ENCODE measurements around the gene KCNJ9. TPM values are rescaled to one million over a fixed set of nuclear protein-coding genes. Genes with fewer than 3 reads are reported as not detected.

KCNJ9 gene
- total RNA-seq, 2 experiments from 2014 or later, result not detected

DNA sequence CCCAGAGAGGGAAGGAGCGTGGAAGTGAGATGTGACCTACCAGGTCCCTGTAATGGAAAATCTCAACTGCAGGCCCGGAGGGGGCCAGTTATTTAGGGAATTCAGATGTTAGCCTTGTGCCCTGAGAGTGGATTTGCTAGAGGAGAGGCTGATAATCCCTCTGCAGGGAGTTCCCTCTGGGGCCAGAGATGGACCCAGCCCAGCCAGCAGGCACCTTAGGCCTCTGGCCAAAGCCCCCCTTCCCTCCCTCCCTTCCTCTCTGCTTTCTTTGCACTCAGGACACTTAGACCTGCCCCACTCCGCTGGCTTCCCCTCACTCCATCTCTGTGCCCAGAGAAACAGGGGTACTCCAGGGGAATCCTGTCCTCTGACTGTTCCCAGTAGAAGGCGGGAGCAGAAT, 32.7 kb downstream of the KCNJ9 start:
- peaks cover 20% of the 10 kb centered on the region for H3K27me3 Mint-ChIP-seq
- H3K4me3 ChIP-seq (ENCODE audit: low read length), result no peak overlapping the region
- no peaks in the 10 kb centered on the region for H3K4me1 ChIP-seq (ENCODE audit: insufficient read depth, low read length)
- TF ChIP-seq, protein P1, sequence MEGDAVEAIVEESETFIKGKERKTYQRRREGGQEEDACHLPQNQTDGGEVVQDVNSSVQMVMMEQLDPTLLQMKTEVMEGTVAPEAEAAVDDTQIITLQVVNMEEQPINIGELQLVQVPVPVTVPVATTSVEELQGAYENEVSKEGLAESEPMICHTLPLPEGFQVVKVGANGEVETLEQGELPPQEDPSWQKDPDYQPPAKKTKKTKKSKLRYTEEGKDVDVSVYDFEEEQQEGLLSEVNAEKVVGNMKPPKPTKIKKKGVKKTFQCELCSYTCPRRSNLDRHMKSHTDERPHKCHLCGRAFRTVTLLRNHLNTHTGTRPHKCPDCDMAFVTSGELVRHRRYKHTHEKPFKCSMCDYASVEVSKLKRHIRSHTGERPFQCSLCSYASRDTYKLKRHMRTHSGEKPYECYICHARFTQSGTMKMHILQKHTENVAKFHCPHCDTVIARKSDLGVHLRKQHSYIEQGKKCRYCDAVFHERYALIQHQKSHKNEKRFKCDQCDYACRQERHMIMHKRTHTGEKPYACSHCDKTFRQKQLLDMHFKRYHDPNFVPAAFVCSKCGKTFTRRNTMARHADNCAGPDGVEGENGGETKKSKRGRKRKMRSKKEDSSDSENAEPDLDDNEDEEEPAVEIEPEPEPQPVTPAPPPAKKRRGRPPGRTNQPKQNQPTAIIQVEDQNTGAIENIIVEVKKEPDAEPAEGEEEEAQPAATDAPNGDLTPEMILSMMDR (IDR thresholded peaks at IDR 0.05), result no peak
- H3K9me3 Mint-ChIP-seq, result no peaks in the 10 kb centered on the region
- H3K4me3 Mint-ChIP-seq, result no peak overlapping the region
- H3K27ac ChIP-seq (ENCODE audit: low read depth in 1 of 2, low read length in 2 of 2), result no peak overlapping the region
- no peaks in the 10 kb centered on the region for H3K9me3 ChIP-seq (ENCODE audit: control insufficient read depth in 1 of 2, insufficient read depth in 1 of 2, low read length in 2 of 2)
- intact Hi-C loops (cut with DNase I, micrococcal nuclease), result no loop called here
- H3K27me3 ChIP-seq (ENCODE audit: control insufficient read depth in 1 of 2, insufficient read depth in 2 of 2, low read length in 2 of 2), result peaks cover 7 to 21% of the 10 kb centered on the region in 2 experiments
- CTCF ChIA-PET, result no interaction called here
- POLR2A ChIA-PET, result no interaction called here
- no peak for DNase-seq
- ATAC-seq (ENCODE audit: poor library complexity), result no peak
- H3K36me3 Mint-ChIP-seq (ENCODE audit: low read depth), result no peaks in the 10 kb centered on the region
- no peaks in the 10 kb centered on the region for H3K36me3 ChIP-seq (ENCODE audit: insufficient read depth, low read length)
- no peak overlapping the region for H3K27ac Mint-ChIP-seq
- H3K4me1 Mint-ChIP-seq (ENCODE audit: low read depth), result no peaks in the 10 kb centered on the region

DNA sequence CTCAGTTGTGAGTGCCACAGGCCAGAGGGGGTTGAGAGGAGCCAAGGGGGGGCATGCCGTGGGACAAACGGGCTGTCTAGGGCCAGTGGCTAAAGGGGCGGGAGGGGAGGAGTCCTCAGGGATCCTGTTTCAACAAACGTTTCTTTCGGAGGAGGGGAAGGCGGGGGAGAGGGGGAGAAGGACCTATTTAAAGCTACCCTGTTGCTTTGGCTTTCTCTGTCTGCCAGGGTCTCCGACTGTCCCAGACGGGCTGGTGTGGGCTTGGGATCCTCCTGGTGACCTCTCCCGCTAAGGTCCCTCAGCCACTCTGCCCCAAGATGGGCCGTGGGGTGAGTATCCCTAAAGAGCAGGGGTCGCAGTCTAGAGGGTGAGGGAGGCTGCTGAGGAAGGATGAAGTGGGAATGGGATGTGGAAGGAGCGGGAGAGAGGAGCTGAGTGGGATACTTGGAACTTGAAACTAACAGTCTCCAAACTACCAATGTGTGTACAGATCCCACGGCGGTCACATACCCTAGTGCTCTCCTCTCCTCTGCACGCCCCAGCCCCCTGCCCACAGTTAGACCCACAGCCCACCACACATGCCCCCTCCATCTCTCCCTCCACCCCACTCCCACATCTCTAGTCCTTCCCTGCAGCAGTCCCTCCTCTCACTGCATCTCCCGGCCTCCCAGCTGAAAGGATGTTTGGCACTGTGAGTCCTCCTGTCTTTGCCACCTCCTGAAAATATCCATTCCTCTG, 34.4 kb downstream of the KCNJ9 start, which contains the start of gene ATP1A2:
ATP1A2 (plus strand) TSS at position 215 of the 738 bp plus-strand sequence; CDS start at position 318, 103 bp downstream.
- Mint-ChIP-seq H3K4me3 (no peak within 1 kb of the TSS), H3K27ac (no peak within 1 kb of the TSS), H3K4me1 (ENCODE audit: low read depth) (no peaks in the 10 kb centered on the region), H3K9me3 (no peaks in the 10 kb centered on the region), H3K36me3 (ENCODE audit: low read depth) (no peaks in the 10 kb centered on the region), H3K27me3 (peaks cover 18% of the 10 kb centered on the region)
- H3K4me1 ChIP-seq (ENCODE audit: insufficient read depth, low read length), result no peaks in the 10 kb centered on the region
- H3K36me3 ChIP-seq (ENCODE audit: insufficient read depth, low read length), result no peaks in the 10 kb centered on the region
- ChIA-PET CTCF (no interaction called here), POLR2A (no interaction called here)
- intact Hi-C loops (cut with DNase I, micrococcal nuclease), result no loop called here
- DNase-seq, result no peak
- no peak within 1 kb of the TSS for H3K27ac ChIP-seq (ENCODE audit: low read depth in 1 of 2, low read length in 2 of 2)
- peaks cover 7 to 21% of the 10 kb centered on the region in 2 experiments for H3K27me3 ChIP-seq (ENCODE audit: control insufficient read depth in 1 of 2, insufficient read depth in 2 of 2, low read length in 2 of 2)
- TF ChIP-seq, protein P1 (IDR thresholded peaks at IDR 0.05), result no peak
- no peaks in the 10 kb centered on the region for H3K9me3 ChIP-seq (ENCODE audit: control insufficient read depth in 1 of 2, insufficient read depth in 1 of 2, low read length in 2 of 2)
- no peak within 1 kb of the TSS for H3K4me3 ChIP-seq (ENCODE audit: low read length)
- ATAC-seq (ENCODE audit: poor library complexity), result no peak

DNA sequence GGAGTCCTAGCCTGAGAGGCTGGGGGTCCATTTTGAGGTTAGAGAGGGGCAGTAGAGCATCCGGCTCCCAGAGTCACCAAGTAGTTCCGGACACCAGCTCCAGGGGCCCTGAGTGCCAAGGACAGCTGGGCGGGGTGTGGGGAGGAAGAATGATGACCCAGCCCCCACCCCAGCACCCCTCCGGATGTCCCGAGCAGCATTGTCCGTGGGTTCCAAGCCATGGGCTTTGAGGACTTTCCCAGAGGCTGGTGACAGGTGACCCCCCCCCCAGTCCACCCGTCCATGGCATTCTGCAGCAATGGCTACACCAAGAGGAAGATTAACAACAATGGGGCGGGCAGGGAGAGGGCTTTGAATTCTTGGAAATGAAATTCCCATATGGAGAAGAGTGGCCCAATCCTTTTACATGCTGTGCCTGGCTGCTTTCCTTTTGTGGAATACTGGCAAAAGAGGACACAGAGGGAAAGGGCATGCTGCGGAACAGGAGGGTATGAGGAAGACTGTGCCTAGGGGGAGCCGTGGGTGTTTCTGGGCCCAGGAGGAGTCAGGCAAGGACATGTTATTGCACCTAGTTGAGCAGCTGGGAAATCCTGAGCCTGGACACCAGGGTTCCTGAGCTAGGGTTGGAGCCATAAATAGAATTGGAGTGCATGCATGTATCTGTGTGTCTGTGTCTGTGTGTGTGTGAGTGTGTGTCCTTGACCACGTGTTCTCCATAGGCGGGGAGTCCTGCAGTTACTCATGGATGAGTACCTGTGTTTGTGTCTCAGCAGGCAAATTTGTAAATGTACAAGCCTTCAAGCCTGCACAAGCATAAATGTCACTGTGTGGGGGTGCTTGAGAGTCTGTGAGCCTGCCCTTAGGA, 35.2 kb downstream of the KCNJ9 start:
- TF ChIP-seq, protein P1 (IDR thresholded peaks at IDR 0.05), result no peak
- H3K36me3 Mint-ChIP-seq (ENCODE audit: low read depth), result no peaks in the 10 kb centered on the region
- CTCF ChIA-PET, result no interaction called here
- no peak overlapping the region for H3K27ac Mint-ChIP-seq
- H3K4me3 Mint-ChIP-seq, result no peak overlapping the region
- intact Hi-C loops (cut with DNase I, micrococcal nuclease), result no loop called here
- no peaks in the 10 kb centered on the region for H3K9me3 ChIP-seq (ENCODE audit: control insufficient read depth in 1 of 2, insufficient read depth in 1 of 2, low read length in 2 of 2)
- H3K9me3 Mint-ChIP-seq, result no peaks in the 10 kb centered on the region
- H3K4me1 Mint-ChIP-seq (ENCODE audit: low read depth), result no peaks in the 10 kb centered on the region
- no peaks in the 10 kb centered on the region for H3K4me1 ChIP-seq (ENCODE audit: insufficient read depth, low read length)
- no peak for DNase-seq
- ATAC-seq (ENCODE audit: poor library complexity), result no peak
- H3K27ac ChIP-seq (ENCODE audit: low read depth in 1 of 2, low read length in 2 of 2), result no peak overlapping the region
- no peak overlapping the region for H3K4me3 ChIP-seq (ENCODE audit: low read length)
- POLR2A ChIA-PET, result no interaction called here
- H3K36me3 ChIP-seq (ENCODE audit: insufficient read depth, low read length), result no peaks in the 10 kb centered on the region
- H3K27me3 ChIP-seq (ENCODE audit: control insufficient read depth in 1 of 2, insufficient read depth in 2 of 2, low read length in 2 of 2), result peaks cover 7 to 21% of the 10 kb centered on the region in 2 experiments
- peaks cover 18% of the 10 kb centered on the region for H3K27me3 Mint-ChIP-seq
